ENCODE measurements around the gene SPATA31D1. TPM values are rescaled to one million over a fixed set of nuclear protein-coding genes. Genes with fewer than 3 reads are reported as not detected.

SPATA31D1 gene
- total and polyA plus RNA-seq, 2 of the 13 experiments (the other 11 are each of a cell fraction or from before 2014, with no cell fraction given): not detected

- POLR2A ChIA-PET: no interaction called here
- no peak overlapping the region for H2AFZ ChIP-seq (ENCODE audit: low read length)
- H3K36me3 ChIP-seq (replicated peaks in 1 of 2; ENCODE audit: control insufficient read depth in 1 of 2, insufficient read depth in 2 of 2, low read length in 2 of 2): no peaks in the 10 kb centered on the region
- in situ Hi-C loops (cut with HindIII; ENCODE audit: extremely low pct_ligation_motif_present, low pct_unique_long_range_greater_than_20kb): no loop called here
- no peaks in the 10 kb centered on the region for H3K4me1 ChIP-seq (ENCODE audit: insufficient read depth, low read length)
- H3K27me3 ChIP-seq (ENCODE audit: control insufficient read depth in 1 of 2, insufficient read depth in 2 of 2, low read length in 2 of 2): no peaks in the 10 kb centered on the region
- 30% methylated on average over 1 of the region's 1 CpG for WGBS (ENCODE audit: low lambda C conversion rate)
- H3K79me2 ChIP-seq (ENCODE audit: insufficient read depth, low read length): no peaks in the 10 kb centered on the region
- H3K9me3 ChIP-seq (ENCODE audit: low read length): no peaks in the 10 kb centered on the region
- no peak overlapping the region for H3K4me3 ChIP-seq (replicated peaks in 1 of 3; ENCODE audit: insufficient read depth in 1 of 3, low read depth in 2 of 3, low read length in 3 of 3)
- ATAC-seq (no peak), FAIRE-seq (no peak), DNase-seq (ENCODE audit: low spot score) (no peak)
- no TSS peak for BruUV-seq (replicated peaks)
- H4K20me1 ChIP-seq (ENCODE audit: insufficient read depth, low read length): no peaks in the 10 kb centered on the region
- CTCF ChIA-PET (ENCODE audit: low intra/inter-chr PET ratio, low total read pairs): no interaction called here
- H3K9ac ChIP-seq (ENCODE audit: insufficient read depth, low read depth, low read length): no peak overlapping the region
- no peak for TF ChIP-seq PAXIP1 (CRISPR knock-in tag; conservative IDR thresholded peaks at IDR 0.05)
- TF ChIP-seq FLYWCH1 (CRISPR knock-in tag; IDR thresholded peaks at IDR 0.05): no peak
- no peak for TF ChIP-seq SMARCC2 (IDR thresholded peaks at IDR 0.05)
- no peak for TF ChIP-seq GLI4 (CRISPR knock-in tag; IDR thresholded peaks at IDR 0.05; ENCODE audit: borderline replicate concordance)
- TF ChIP-seq CENPX (CRISPR knock-in tag; IDR thresholded peaks at IDR 0.05): no peak
- no peak for TF ChIP-seq HOXA5 (CRISPR knock-in tag; IDR thresholded peaks at IDR 0.05)
- no peak for TF ChIP-seq ZNF136 (CRISPR knock-in tag; IDR thresholded peaks at IDR 0.05; ENCODE audit: low read depth)
- no peak for TF ChIP-seq CBX1 (IDR thresholded peaks at IDR 0.05; ENCODE audit: low read depth)
- no peak for TF ChIP-seq CENPBD1 (CRISPR knock-in tag; IDR thresholded peaks at IDR 0.05; ENCODE audit: borderline replicate concordance, low read depth)
- TF ChIP-seq GRHL1 (CRISPR knock-in tag; conservative IDR thresholded peaks at IDR 0.05): no peak
- TF ChIP-seq MTF1 (CRISPR knock-in tag; IDR thresholded peaks at IDR 0.05): no peak
- no peak for TF ChIP-seq NRL (CRISPR knock-in tag; IDR thresholded peaks at IDR 0.05; ENCODE audit: borderline replicate concordance)
- TF ChIP-seq ZNF792 (CRISPR knock-in tag; IDR thresholded peaks at IDR 0.05): no peak
- TF ChIP-seq SOX13 (IDR thresholded peaks at IDR 0.05): no peak
- no peak for TF ChIP-seq SOX13 (CRISPR knock-in tag; conservative IDR thresholded peaks at IDR 0.05 in 1 of 2, IDR thresholded peaks at IDR 0.05 in 1 of 2)
- no peak for TF ChIP-seq ELF3 (CRISPR knock-in tag; IDR thresholded peaks at IDR 0.05)
- no peak for TF ChIP-seq ZIK1 (CRISPR knock-in tag; IDR thresholded peaks at IDR 0.05; ENCODE audit: borderline replicate concordance, low read depth)
- no peak for TF ChIP-seq ZNF543 (CRISPR knock-in tag; IDR thresholded peaks at IDR 0.05)
- no peak for TF ChIP-seq ZNF598 (CRISPR knock-in tag; IDR thresholded peaks at IDR 0.05; ENCODE audit: borderline replicate concordance)
- TF ChIP-seq POLR2A (IDR thresholded peaks at IDR 0.05; ENCODE audit: insufficient read depth in 1 of 2, low read depth in 2 of 2, low read length in 2 of 2): no peak
- TF ChIP-seq MIER3 (CRISPR knock-in tag; IDR thresholded peaks at IDR 0.05; ENCODE audit: borderline replicate concordance): no peak
- H3K27ac ChIP-seq (ENCODE audit: extremely low read length, insufficient read depth, low read length): no peak overlapping the region
- no peak overlapping the region for H3K4me2 ChIP-seq (ENCODE audit: low read depth, low read length)
- intact Hi-C loops (cut with micrococcal nuclease; ENCODE audit: unreplicated experiment): no loop called here
These were observed 36.3 kb downstream of the SPATA31D1 start for GRCh38 chr9:82024908-82025307.

Data from HepG2 (cell line).